ENCODE results near the gene SORCS2.

Gene SORCS2

DNA sequence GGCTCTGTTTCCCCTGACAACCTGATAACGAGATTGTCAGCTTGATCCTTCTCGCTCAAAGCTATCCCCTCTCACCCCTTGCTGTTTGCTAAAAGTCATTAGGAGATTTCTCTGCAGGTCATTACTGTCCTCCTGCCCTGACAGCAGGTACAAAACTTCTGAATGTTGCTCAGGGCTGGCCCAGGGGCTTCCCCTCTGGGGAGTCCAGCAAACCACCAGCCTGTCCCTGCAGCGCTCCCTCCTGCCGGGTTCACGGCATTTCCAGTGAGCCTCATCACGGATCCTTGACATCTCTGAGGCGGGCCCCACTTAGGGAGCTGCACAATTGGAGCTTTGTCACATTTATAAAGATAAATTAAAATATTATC lies 5.2 kb upstream of the SORCS2 start:
- no peak for DNase-seq

GRCh38 chr4:7187691-7188090 lies 4.6 kb upstream of the SORCS2 start:
- DNase-seq: no peak

DNA sequence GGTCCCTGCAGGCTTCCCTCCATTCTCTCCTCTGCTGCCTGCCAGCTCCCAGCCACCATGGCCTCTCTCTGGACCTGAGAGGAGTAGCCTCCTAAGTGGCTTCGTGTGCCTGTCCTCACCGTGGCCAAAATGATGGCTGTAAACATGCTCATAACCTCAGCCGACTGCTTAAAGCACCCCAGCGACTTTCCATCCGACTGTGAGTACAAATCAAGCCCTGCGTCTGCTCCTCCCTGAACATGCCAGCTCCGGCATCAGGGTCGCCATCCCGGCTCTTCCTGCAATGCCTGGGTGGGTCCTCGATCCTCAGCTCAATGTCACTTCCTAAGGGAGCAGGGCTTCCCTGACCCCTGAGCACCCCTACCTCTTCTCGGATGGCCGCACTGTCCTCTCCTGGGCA lies 3.3 kb upstream of the SORCS2 start:
- DNase-seq: no peak

DNA sequence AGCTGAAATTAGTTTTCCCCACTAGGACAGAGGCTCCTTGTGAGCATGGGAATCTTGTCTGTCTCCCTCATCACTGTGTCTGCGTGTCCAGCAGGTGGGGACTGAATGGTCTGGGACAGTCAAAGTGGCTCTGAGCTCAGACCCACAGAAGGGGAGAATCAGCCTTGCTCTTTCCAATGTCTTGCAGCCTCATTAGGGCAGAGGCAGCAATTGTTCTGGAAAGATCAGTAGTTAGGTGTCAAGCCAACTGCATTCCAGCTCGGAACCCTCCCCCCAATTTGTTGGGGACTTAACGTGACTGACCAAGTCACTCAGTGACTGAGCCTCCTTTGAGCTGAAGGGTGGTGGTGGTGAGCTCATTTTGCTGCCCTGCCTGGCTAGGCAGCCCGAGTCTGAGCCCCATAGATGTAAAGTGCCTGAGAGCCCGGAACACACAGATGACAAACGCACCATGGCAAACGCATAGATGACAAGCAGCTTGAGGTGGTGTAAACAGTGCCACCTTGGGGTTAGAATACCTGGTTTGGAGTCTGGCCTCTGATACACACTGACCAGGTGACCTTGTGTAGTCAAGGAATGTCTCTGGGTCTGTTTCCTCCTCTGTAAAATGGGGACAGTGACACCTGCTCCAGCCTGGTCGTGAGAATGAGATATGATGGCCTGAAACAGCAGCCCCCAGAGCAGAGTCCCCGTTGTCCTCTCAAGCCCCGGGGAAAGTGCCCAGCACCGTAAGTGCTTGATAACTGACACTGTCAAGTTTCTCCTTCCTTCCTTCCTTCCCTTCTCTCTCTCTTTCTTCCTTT lies 2.7 kb upstream of the SORCS2 start:
- no peak for DNase-seq

- no peak for DNase-seq
These were observed 2.1 kb upstream of the SORCS2 start for GRCh38 chr4:7190278-7190594.

DNA sequence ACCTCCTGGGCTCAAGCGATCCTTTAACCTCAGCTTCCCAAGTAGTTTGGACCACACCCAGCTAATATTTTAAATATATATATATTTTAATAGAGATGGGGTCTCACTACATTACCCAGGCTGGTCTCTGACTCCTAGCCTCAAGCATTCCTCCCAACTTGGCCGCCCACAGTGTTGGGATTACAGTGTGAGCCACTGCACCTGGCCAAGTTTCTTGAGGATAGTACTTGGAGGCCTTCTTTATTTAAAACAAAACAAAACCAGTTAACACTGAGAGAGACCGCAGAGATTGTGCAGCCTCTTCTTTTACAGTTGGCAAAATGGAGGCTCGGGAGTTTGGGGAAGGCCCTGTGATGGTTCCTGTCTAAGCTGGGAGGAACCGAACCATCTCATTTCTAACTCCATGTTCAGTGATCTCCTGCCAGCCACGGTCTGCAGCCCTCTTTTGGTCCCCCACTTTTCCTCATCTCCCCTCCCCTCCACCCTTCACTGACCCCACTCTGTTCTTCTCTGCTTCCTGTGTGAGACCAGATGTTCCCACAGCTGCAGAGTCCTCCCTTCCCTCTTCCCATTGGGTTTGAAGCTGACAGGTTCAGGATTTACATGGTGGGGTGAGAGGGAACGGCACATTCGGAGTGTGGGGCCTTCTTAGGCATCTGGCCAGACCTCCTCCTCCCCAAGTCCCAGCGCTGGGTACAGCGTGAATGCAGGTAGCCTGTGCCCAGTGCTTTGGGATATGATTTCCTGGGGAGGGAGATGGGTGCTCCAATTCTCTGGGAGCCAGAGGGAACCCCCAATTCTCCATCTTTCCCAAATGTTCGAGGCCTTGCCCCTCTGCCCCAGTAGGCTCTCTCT lies 1.4 kb upstream of the SORCS2 start:
- DNase-seq: no peak

DNA sequence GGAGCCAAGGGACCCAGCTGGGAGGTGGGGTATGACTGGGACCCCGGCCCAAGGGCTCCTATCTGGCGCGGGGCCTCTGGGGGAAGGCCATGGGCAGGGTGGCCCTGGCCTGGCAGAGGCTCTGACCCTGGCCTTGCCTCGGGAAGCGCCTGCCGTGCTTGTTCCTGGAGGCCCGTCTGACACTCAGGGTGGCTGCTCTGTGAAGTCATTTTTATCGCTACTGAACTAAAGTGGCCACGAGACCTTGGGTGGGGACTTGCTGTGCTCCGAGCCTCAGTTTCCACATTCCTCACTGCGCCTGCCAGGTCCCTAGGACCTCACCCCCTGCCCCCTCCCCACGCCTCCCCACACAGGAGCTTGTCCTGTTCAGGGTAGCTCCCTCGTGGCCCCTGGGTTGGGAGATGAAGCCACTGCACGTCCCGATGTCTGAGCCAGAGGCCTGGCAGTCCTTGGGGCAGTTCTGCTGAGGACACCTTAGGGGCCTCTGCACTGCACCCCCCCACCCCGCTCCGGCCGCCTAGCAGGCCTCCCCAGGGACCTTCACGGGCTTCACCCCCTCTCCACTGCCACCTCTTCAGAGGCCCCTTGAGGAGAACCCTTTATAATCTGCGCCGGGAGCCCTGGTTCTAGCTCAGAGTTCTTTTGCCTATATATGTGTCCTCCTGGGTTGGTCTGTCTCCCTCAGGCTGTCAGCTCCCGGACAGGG lies 639 bp upstream of the SORCS2 start:
- no peak for DNase-seq

- no peak for DNase-seq
These were observed 956 bp downstream of the SORCS2 start for GRCh38 chr4:7193030-7193958.

DNA sequence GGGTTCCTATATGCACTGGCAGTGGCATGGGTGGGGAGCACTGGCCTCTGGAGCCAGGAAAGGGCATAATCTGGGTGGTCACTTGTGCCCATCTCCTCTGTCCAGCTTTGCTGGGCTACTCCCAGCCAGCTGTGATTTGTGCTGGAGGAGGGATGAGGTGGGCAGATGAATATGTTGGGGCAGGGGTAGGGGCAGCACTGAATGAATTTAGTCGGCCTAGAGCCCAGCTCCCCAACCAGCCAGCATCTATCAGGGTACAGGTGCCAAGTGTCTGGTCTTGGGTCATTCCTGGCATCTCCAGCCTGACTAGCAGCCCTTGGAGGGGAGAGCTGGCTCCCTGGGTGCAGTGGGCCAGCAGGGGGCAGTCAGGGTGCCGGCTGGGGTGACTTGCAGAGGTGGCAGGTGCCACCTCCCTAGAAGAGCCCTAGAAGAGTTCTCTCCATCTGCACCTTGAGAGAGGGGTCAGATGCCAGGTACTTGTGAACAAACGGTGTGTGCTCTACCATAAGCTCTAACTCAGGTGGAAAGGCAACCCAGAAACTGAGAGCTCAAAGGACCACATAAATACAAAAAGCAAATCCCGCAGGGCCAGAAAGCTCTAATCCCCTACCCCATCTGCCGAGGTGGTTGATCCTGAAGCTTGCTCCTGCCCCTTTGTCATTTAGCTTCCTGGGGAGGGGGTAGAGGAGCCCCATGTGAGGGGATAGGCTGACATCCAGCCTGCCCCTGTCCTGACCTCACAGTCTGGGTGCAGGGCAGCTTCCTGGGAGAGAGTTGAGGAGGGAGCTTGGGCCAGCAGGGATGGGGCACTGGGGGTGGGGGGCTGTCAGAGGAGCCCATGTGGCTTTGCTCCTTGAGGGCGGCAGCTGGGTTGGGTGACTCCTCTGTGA lies 2.2 kb downstream of the SORCS2 start:
- peak; percentile 34 for DNase-seq

GRCh38 chr4:7195141-7195515 lies 2.8 kb downstream of the SORCS2 start:
- no peak for DNase-seq

- no peak for DNase-seq
These were observed 3.4 kb downstream of the SORCS2 start for GRCh38 chr4:7195546-7196287.

DNA sequence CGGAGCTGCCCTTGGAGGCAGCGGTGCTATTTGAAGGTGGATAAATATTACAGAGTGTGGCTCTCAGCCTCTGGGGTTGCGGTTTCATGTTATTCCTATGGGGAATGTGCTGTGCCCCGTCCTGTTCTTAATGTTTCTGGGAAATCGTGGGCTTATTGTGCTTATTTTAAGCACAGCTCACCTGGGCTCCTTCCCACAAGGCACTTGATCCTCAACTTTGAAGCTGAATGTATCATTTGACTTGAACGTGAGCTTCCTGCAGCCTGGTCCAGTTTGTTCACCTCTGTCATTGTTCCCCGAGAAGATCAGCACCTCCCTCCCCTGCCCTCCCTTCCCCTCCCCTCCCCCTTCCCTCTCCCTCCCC lies 3.9 kb downstream of the SORCS2 start:
- no peak for DNase-seq

DNA sequence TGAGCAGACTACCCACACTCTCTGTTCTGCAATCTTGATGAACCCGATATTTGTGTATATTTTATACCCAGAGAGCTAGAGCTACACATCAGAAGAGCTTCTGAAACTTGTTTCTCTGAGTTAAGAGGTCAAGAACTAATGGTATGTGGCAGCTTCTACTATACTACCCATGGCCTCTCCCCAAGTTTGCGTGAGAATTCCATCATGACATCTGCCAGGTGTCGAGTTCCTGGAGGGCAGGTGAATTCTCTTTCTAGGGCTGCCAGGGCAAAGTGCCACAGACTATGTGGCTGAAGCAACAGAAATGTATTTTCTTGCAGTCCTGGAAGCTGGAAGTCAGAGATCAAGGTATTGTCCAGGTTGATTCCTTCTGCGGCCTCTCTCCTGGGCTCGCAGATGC lies 4.4 kb downstream of the SORCS2 start:
- no peak for DNase-seq

- DNase-seq: no peak
These were observed 5.6 kb downstream of the SORCS2 start for GRCh38 chr4:7197910-7198309.

- DNase-seq: no peak
These were observed 6.2 kb downstream of the SORCS2 start for GRCh38 chr4:7198440-7199128.

GRCh38 chr4:7199129-7199725 lies 6.9 kb downstream of the SORCS2 start:
- no peak for DNase-seq

GRCh38 chr4:7199771-7200441 lies 7.6 kb downstream of the SORCS2 start:
- no peak for DNase-seq

GRCh38 chr4:7200801-7201200 lies 8.5 kb downstream of the SORCS2 start:
- no peak for DNase-seq

All from NCI-H1694 treated with DMSO at 0.1 percent for 48 hours (cell line).